CD14-positive monocyte (primary cell): ENCODE data around the gene PLXNA4. TPM values are rescaled to one million over a fixed set of nuclear protein-coding genes. Genes with fewer than 3 reads are reported as not detected.

Source experiments
- DNase-seq, 3 donors: peaks; one replicate each; pipeline ENCODE4 v3.0.0-alpha.2; 2011 to 2022
- H2AFZ ChIP-seq: 2 replicates; pipeline ENCODE4 v1.6.0; 2012; ENCODE audit warnings: mild to moderate bottlenecking, low read depth, low read length, inconsistent platforms; ENCODE audit not compliant: insufficient read depth, poor library complexity, severe bottlenecking
- H3K27ac ChIP-seq, 2 donors: 1 replicate in 1 of 2; 2 replicates in 1 of 2; pipeline ENCODE4 v1.5.1; 2012 to 2013; ENCODE audit warnings: low read length in 2 of 2, control low read depth in 1 of 2, inconsistent platforms in 1 of 2, low read depth in 1 of 2, mild to moderate bottlenecking in 1 of 2
- H3K27me3 ChIP-seq, 2 donors: one replicate each; pipeline versions ENCODE4 v1.6.0 to v1.6.1; 2011 to 2013; ENCODE audit warnings: low read length in 2 of 2; ENCODE audit not compliant: control insufficient read depth in 2 of 2, insufficient read depth in 2 of 2
- H3K36me3 ChIP-seq, 2 donors: replicated peaks in 1 of 2; 1 replicate in 1 of 2; 2 replicates in 1 of 2; pipeline versions ENCODE4 v1.5.1 to v1.6.1; 2012 to 2013; ENCODE audit warnings: low read length in 2 of 2, control low read depth in 1 of 2, inconsistent platforms in 1 of 2, mild to moderate bottlenecking in 1 of 2; ENCODE audit not compliant: insufficient read depth in 2 of 2, control insufficient read depth in 1 of 2
- H3K4me1 ChIP-seq, 2 donors: 1 replicate in 1 of 2; 2 replicates in 1 of 2; pipeline versions ENCODE4 v1.5.1 to v1.6.1; 2012 to 2013; ENCODE audit warnings: low read length in 2 of 2, control low read depth in 1 of 2, inconsistent platforms in 1 of 2, mild to moderate bottlenecking in 1 of 2, moderate library complexity in 1 of 2; ENCODE audit not compliant: insufficient read depth in 2 of 2, control insufficient read depth in 1 of 2
- H3K4me2 ChIP-seq: replicated peaks from 2 replicates; pipeline ENCODE3; 2012; ENCODE audit warnings: low read length, moderate library complexity, mild to moderate bottlenecking; ENCODE audit not compliant: poor library complexity, severe bottlenecking; ENCODE audit errors: extremely low read depth
- H3K4me3 ChIP-seq, 3 experiments: fragments of 200-600 bp in 1 of 3; sonication (generic) in 1 of 3; replicated peaks in 1 of 3; 1 replicate in 2 of 3; 2 replicates in 1 of 3; pipeline ENCODE4 v1.5.1; 2011 to 2013; ENCODE audit warnings: low read length in 3 of 3, mild to moderate bottlenecking in 3 of 3, control low read depth in 2 of 3, low read depth in 2 of 3, inconsistent platforms in 1 of 3, moderate library complexity in 1 of 3
- H3K79me2 ChIP-seq: 2 replicates; pipeline ENCODE4 v1.6.0; 2012; ENCODE audit warnings: mild to moderate bottlenecking, control low read depth, inconsistent platforms, low read length, moderate library complexity; ENCODE audit not compliant: insufficient read depth
- H3K9ac ChIP-seq: 2 replicates; pipeline ENCODE4 v1.6.0; 2017; ENCODE audit warnings: low read length, mild to moderate bottlenecking; ENCODE audit not compliant: insufficient read depth, poor library complexity, severe bottlenecking
- H3K9me3 ChIP-seq, 2 donors: replicated peaks in 1 of 2; 1 replicate in 1 of 2; 2 replicates in 1 of 2; pipeline versions ENCODE4 v1.5.1 to v1.6.1; 2012 to 2013; ENCODE audit warnings: low read length in 2 of 2, control low read depth in 1 of 2; ENCODE audit not compliant: control insufficient read depth in 1 of 2, insufficient read depth in 1 of 2
- H4K20me1 ChIP-seq: 2 replicates; pipeline ENCODE4 v1.6.0; 2012; ENCODE audit warnings: mild to moderate bottlenecking, low read length, control low read depth, moderate library complexity; ENCODE audit not compliant: insufficient read depth
- H3K27ac Mint-ChIP-seq, 7 donors: one replicate each; pipeline ENCODE4 v1.8.0; 2020; ENCODE audit warnings: mild to moderate bottlenecking in 7 of 7, mixed read lengths in 7 of 7, moderate library complexity in 6 of 7, inconsistent platforms in 2 of 7
- H3K27me3 Mint-ChIP-seq, 3 donors: one replicate each; pipeline ENCODE4 v1.8.0; 2021 to 2022; ENCODE audit warnings: low read depth in 3 of 3, mild to moderate bottlenecking in 3 of 3, mixed read lengths in 3 of 3, moderate library complexity in 3 of 3, inconsistent platforms in 1 of 3
- H3K36me3 Mint-ChIP-seq, 2 donors: one replicate each; pipeline ENCODE4 v1.8.0; 2020; ENCODE audit warnings: mixed read lengths in 2 of 2, inconsistent platforms in 1 of 2, mild to moderate bottlenecking in 1 of 2
- H3K4me1 Mint-ChIP-seq: one replicate; pipeline ENCODE4 v1.8.0; 2020; ENCODE audit warnings: mild to moderate bottlenecking, mixed read lengths
- H3K4me3 Mint-ChIP-seq, 2 donors: one replicate each; pipeline ENCODE4 v1.8.0; 2020; ENCODE audit warnings: mild to moderate bottlenecking in 2 of 2, mixed read lengths in 2 of 2, moderate library complexity in 1 of 2
- H3K9me3 Mint-ChIP-seq, 7 donors: one replicate each; pipeline ENCODE4 v1.8.0; 2020 to 2022; ENCODE audit warnings: mixed read lengths in 7 of 7, mild to moderate bottlenecking in 6 of 7, moderate library complexity in 6 of 7, inconsistent platforms in 2 of 7
- WGBS: methylation state at CpG from one replicate; pipeline ENCODE4 v1.1.5; 2013; ENCODE audit warnings: missing lambda C conversion rate; ENCODE audit not compliant: insufficient coverage; 5-methylcytosine and 5-hydroxymethylcytosine counted together
- intact Hi-C, 2 donors: fragments of 100-400 bp; cut with micrococcal nuclease; formaldehyde crosslinking; loops; one replicate each; pipeline versions ENCODE4 v1.15.0 to v1.15.1; 2023
- polyA plus RNA-seq, 3 donors: library from polyadenylated mRNA; depleted of rRNA in 1 of 3; unstranded in 2 of 3; stranded (reverse) in 1 of 3; fragments of 300-500 nt in 2 of 3; fragments of >200 nt in 1 of 3; fragmentation: Illumina TruSeq in 2 of 3; gene quantifications; 1 replicate in 2 of 3; 2 replicates in 1 of 3; pipeline ENCODE4 v1.2.3, GENCODE V29; 2012 to 2021
- TF ChIP-seq, protein P1 (sequence below): fragments of 200-600 bp; IDR thresholded peaks from one replicate; pipeline ENCODE4 v1.8.0; 2022; ENCODE audit warnings: antibody characterized with exemption, mild to moderate bottlenecking

PLXNA4 gene
- polyA plus RNA-seq, 3 donors = not detected

- H3K4me3 Mint-ChIP-seq = no peak overlapping the region
- TF ChIP-seq, protein P1, sequence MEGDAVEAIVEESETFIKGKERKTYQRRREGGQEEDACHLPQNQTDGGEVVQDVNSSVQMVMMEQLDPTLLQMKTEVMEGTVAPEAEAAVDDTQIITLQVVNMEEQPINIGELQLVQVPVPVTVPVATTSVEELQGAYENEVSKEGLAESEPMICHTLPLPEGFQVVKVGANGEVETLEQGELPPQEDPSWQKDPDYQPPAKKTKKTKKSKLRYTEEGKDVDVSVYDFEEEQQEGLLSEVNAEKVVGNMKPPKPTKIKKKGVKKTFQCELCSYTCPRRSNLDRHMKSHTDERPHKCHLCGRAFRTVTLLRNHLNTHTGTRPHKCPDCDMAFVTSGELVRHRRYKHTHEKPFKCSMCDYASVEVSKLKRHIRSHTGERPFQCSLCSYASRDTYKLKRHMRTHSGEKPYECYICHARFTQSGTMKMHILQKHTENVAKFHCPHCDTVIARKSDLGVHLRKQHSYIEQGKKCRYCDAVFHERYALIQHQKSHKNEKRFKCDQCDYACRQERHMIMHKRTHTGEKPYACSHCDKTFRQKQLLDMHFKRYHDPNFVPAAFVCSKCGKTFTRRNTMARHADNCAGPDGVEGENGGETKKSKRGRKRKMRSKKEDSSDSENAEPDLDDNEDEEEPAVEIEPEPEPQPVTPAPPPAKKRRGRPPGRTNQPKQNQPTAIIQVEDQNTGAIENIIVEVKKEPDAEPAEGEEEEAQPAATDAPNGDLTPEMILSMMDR = no peak
- H3K27ac ChIP-seq = no peak overlapping the region
- no peaks in the 10 kb centered on the region for H3K4me1 Mint-ChIP-seq
- no peak for DNase-seq
- no peaks in the 10 kb centered on the region for H3K79me2 ChIP-seq
- no peak overlapping the region for H3K27ac Mint-ChIP-seq
- H2AFZ ChIP-seq = no peak overlapping the region
- H3K4me2 ChIP-seq = no peak overlapping the region
- no peak overlapping the region for H3K4me3 ChIP-seq
- no peaks in the 10 kb centered on the region for H3K4me1 ChIP-seq
- no peaks in the 10 kb centered on the region for H3K36me3 Mint-ChIP-seq
- H4K20me1 ChIP-seq = no peaks in the 10 kb centered on the region
- no peak overlapping the region for H3K9ac ChIP-seq
- peaks cover 0 to 3% (median 0%) of the 10 kb centered on the region in 3 donors for H3K27me3 Mint-ChIP-seq
- H3K9me3 Mint-ChIP-seq = peaks cover 0 to 2% (median 0%) of the 10 kb centered on the region in 7 donors
- H3K27me3 ChIP-seq = no peaks in the 10 kb centered on the region
- no peaks in the 10 kb centered on the region for H3K36me3 ChIP-seq
- H3K9me3 ChIP-seq = no peaks in the 10 kb centered on the region
- 86% methylated on average over 2 of the region's 5 CpGs for WGBS
- intact Hi-C loops = no loop called here
Measured at GRCh38 chr7:132134814-132135445, 441.3 kb downstream of the PLXNA4 start.

DNA sequence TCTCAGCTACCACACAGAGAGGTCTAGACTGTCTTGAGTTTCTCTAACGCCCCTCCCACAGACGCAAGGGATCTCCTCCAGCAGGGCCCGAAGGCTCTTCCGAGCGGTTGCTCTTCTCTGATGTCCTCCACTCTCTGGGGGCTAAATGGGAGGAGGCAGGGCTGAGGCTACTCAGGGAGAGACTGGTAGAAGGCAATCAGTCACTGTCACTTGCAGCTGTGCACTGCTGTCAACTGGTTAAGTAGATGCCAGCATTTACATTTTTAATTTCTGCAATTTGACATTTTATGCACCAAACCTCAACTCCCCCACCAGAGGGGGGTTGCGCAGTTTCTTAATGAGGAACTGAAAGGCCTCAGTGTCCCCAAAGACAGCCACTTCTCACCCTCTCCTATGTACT lies 442.8 kb downstream of the PLXNA4 start:
- no peaks in the 10 kb centered on the region for H3K27me3 ChIP-seq
- Mint-ChIP-seq H3K27me3 (peaks cover 0 to 3% (median 0%) of the 10 kb centered on the region in 3 donors), H3K4me1 (no peaks in the 10 kb centered on the region), H3K4me3 (no peak overlapping the region), H3K36me3 (no peaks in the 10 kb centered on the region), H3K9me3 (peaks cover 0 to 2% (median 1%) of the 10 kb centered on the region in 7 donors), H3K27ac (no peak overlapping the region)
- H2AFZ ChIP-seq = no peak overlapping the region
- no peak overlapping the region for H3K4me3 ChIP-seq
- no peak overlapping the region for H3K27ac ChIP-seq
- no peak for DNase-seq
- H3K4me1 ChIP-seq = no peaks in the 10 kb centered on the region
- no peaks in the 10 kb centered on the region for H3K79me2 ChIP-seq
- intact Hi-C loops = no loop called here
- H3K36me3 ChIP-seq = no peaks in the 10 kb centered on the region
- no peak overlapping the region for H3K9ac ChIP-seq
- TF ChIP-seq, protein P1 = no peak
- 86% methylated on average over 3 of the region's 6 CpGs for WGBS
- no peaks in the 10 kb centered on the region for H3K9me3 ChIP-seq
- no peaks in the 10 kb centered on the region for H4K20me1 ChIP-seq
- no peak overlapping the region for H3K4me2 ChIP-seq
